Thyroid gland (tissue), 4 donors: Measurements from ENCODE around the gene MED17. TPM values are rescaled to one million over a fixed set of nuclear protein-coding genes. Genes with fewer than 3 reads are reported as not detected.

Source experiments
- DNase-seq, 2 donors: peaks; one replicate each; pipeline ENCODE4 v3.0.0-alpha.2; 2019
- H3K27ac ChIP-seq, 3 donors: fragments of 200-600 bp; sonication (generic); 1 replicate in 2 of 3; 2 replicates in 1 of 3; pipeline ENCODE4 v1.5.1; 2016 to 2019; ENCODE audit warnings: mild to moderate bottlenecking in 1 of 3, moderate library complexity in 1 of 3
- H3K27me3 ChIP-seq: fragments of 200-600 bp; sonication (generic); one replicate; pipeline ENCODE4 v1.5.1; 2019
- H3K36me3 ChIP-seq, 2 donors: fragments of 200-600 bp; sonication (generic); one replicate each; pipeline ENCODE4 v1.5.1; 2016 to 2019
- H3K4me1 ChIP-seq, 2 donors: fragments of 200-600 bp; sonication (generic); one replicate each; pipeline ENCODE4 v1.5.1; 2017 to 2019
- H3K4me3 ChIP-seq, 3 donors: fragments of 200-600 bp; sonication (generic); replicated peaks in 1 of 3; 1 replicate in 2 of 3; 2 replicates in 1 of 3; pipeline ENCODE4 v1.5.1; 2016; ENCODE audit warnings: mild to moderate bottlenecking in 1 of 3
- H3K9me3 ChIP-seq: fragments of 200-600 bp; sonication (generic); one replicate; pipeline ENCODE4 v1.5.1; 2017
- CTCF ChIP-seq, 6 experiments: fragments of 200-600 bp in 3 of 6; fragments of 450-650 bp in 3 of 6; sonication (generic) in 3 of 6; IDR thresholded peaks; one replicate each; pipeline ENCODE4 v1.5.1; 2016 to 2019; ENCODE audit warnings: antibody characterized with exemption in 6 of 6, mild to moderate bottlenecking in 2 of 6, inconsistent platforms in 1 of 6, moderate library complexity in 1 of 6
- POLR2A ChIP-seq, 2 donors: fragments of 450-650 bp; IDR thresholded peaks; one replicate each; pipeline ENCODE4 v1.6.1; 2017; ENCODE audit warnings: antibody characterized with exemption in 2 of 2, mild to moderate bottlenecking in 2 of 2, moderate library complexity in 1 of 2
- WGBS, 2 donors: methylation state at CpG; one replicate each; pipeline ENCODE4 v1.1.5; 2017; 5-methylcytosine and 5-hydroxymethylcytosine counted together
- intact Hi-C: fragments of 100-400 bp; cut with DNase I; formaldehyde crosslinking; loops from one replicate; pipeline ENCODE4 v1.15.1; 2023
- total RNA-seq, 4 donors: library from RNA; depleted of rRNA; stranded (reverse); fragments of >200 nt; gene quantifications; one replicate each; pipeline ENCODE4 v1.2.3, GENCODE V29; 2016

Gene MED17
- total RNA-seq, 4 donors from 2014 or later: 34.6 to 56.3 (median 35.4) TPM

- H3K4me1 ChIP-seq: peaks cover 0 to 4% of the 10 kb centered on the region in 2 donors
- no peaks in the 10 kb centered on the region for H3K9me3 ChIP-seq
- no peak for DNase-seq
- WGBS, 2 donors: 87 to 90% methylated on average over 8 of the region's 8 CpGs
- TF ChIP-seq POLR2A (IDR thresholded peaks at IDR 0.05): no peak
- TF ChIP-seq CTCF (IDR thresholded peaks at IDR 0.05): no peak
- no peaks in the 10 kb centered on the region for H3K27me3 ChIP-seq
- intact Hi-C loops: no loop called here
- no peaks in the 10 kb centered on the region for H3K36me3 ChIP-seq
- no peak overlapping the region for H3K4me3 ChIP-seq
- H3K27ac ChIP-seq: no peak overlapping the region
These were observed 61.4 kb downstream of the MED17 start for GRCh38 chr11:93845181-93846092.

- Histone ChIP-seq H3K27ac (no peak overlapping the region), H3K27me3 (no peaks in the 10 kb centered on the region), H3K36me3 (no peaks in the 10 kb centered on the region), H3K4me3 (no peak overlapping the region), H3K9me3 (no peaks in the 10 kb centered on the region), H3K4me1 (peaks cover 0 to 4% of the 10 kb centered on the region in 2 donors)
- intact Hi-C loops: no loop called here
- 91 to 95% methylated on average over 2 of the region's 2 CpGs for WGBS, 2 donors
- no peak for DNase-seq
- TF ChIP-seq CTCF (IDR thresholded peaks at IDR 0.05) (no peak), POLR2A (IDR thresholded peaks at IDR 0.05) (no peak)
These were observed 62.3 kb downstream of the MED17 start for GRCh38 chr11:93846411-93846810.

- Histone ChIP-seq H3K27ac (no peak overlapping the region), H3K4me1 (peaks cover 0 to 4% of the 10 kb centered on the region in 2 donors), H3K36me3 (no peaks in the 10 kb centered on the region), H3K27me3 (no peaks in the 10 kb centered on the region), H3K4me3 (no peak overlapping the region), H3K9me3 (no peaks in the 10 kb centered on the region)
- intact Hi-C loops: no loop called here
- 96 to 99% methylated on average over 5 of the region's 5 CpGs for WGBS, 2 donors
- TF ChIP-seq POLR2A (IDR thresholded peaks at IDR 0.05) (no peak), CTCF (IDR thresholded peaks at IDR 0.05) (no peak)
- DNase-seq: no peak
These were observed 65.1 kb downstream of the MED17 start for GRCh38 chr11:93849201-93849600.

GRCh38 chr11:93849751-93850593, 65.9 kb downstream of the MED17 start:
- peaks cover 0 to 4% of the 10 kb centered on the region in 2 donors for H3K4me1 ChIP-seq
- peak overlapping the region in 2 of 3 donors; percentile 32 for H3K4me3 ChIP-seq
- 21 to 22% methylated on average over 21 to 35 of the region's 67 CpGs for WGBS, 2 donors
- H3K27ac ChIP-seq: peak overlapping the region in 1 of 3 donors; percentile 53
- H3K9me3 ChIP-seq: no peaks in the 10 kb centered on the region
- no peaks in the 10 kb centered on the region for H3K36me3 ChIP-seq
- no peaks in the 10 kb centered on the region for H3K27me3 ChIP-seq
- intact Hi-C loops: no loop called here
- no peak for TF ChIP-seq POLR2A (IDR thresholded peaks at IDR 0.05)
- no peak for TF ChIP-seq CTCF (IDR thresholded peaks at IDR 0.05)
- DNase-seq: peak; percentile 16 to 32
